GM12892 (cell line): ENCODE results near the gene SEL1L.

Source experiments
- POLR2A ChIP-seq: IDR thresholded peaks from 2 replicates; pipeline ENCODE4 v1.6.1; 2011; ENCODE audit warnings: low read depth, low read length, control low read depth
- POLR2AphosphoS5 ChIP-seq: IDR thresholded peaks from 2 replicates; pipeline ENCODE4 v1.6.1; 2011; ENCODE audit warnings: low read depth, low read length, control low read depth
- TAF1 ChIP-seq: IDR thresholded peaks from 2 replicates; pipeline ENCODE4 v1.6.1; 2011; ENCODE audit warnings: low read depth, mild to moderate bottlenecking, control low read depth, low read length, borderline replicate concordance

GRCh38 chr14:81555684-81556083 lies 22.0 kb upstream of the SEL1L start:
- TF ChIP-seq POLR2AphosphoS5 (no peak), TAF1 (no peak), POLR2A (no peak)
